GM12878 (cell line): ENCODE data around the gene CCNY. TPM values are rescaled to one million over a fixed set of nuclear protein-coding genes. Genes with fewer than 3 reads are reported as not detected.

Experiments used
- ATAC-seq: fragments of 200-7000 bp; cut with Tn5 transposase; 3 replicates; pipeline ENCODE4 v1.9.1; 2020; ENCODE audit warnings: mild to moderate bottlenecking, moderate library complexity
- BruUV-seq: library from RNA; stranded (reverse); fragments of 400-500 nt; replicated peaks from 2 replicates; lab custom pipeline; 2021; lab: Mats Ljungman, UMichigan
- CTCF ChIA-PET: fragments of 300-600 bp; sonication (Branson Sonifier 250); formaldehyde crosslinking; extraction: SDS; loops from one replicate; lab custom pipeline; 2021; ENCODE audit warnings: inconsistent platforms; lab: Yijun Ruan, JAX
- POLR2A ChIA-PET: fragments of 350-600 bp; formaldehyde crosslinking; extraction: SDS; loops from one replicate; lab custom pipeline; 2021; ENCODE audit warnings: inconsistent platforms; lab: Charles Lee
- RAD21 ChIA-PET: fragments of 300-600 bp; sonication (Branson Sonifier 250); formaldehyde crosslinking; loops from one replicate; lab custom pipeline; 2023; ENCODE audit warnings: antibody characterized with exemption; ENCODE audit not compliant: unreplicated experiment; lab: Charles Lee
- SMC1A ChIA-PET: fragments of 300-600 bp; sonication (Branson Sonifier 250); formaldehyde crosslinking; loops from one replicate; lab custom pipeline; 2023; ENCODE audit not compliant: unreplicated experiment, uncharacterized antibody; lab: Charles Lee
- DNase-seq: peaks from one replicate; pipeline ENCODE4 v3.0.0-alpha.2; 2011; ENCODE audit warnings: low read depth, low spot score
- FAIRE-seq: peaks from 3 replicates; lab custom pipeline; 2011; peaks lifted over from hg19 to GRCh38; lab: Jason Lieb, UNC
- H2AFZ ChIP-seq: 2 replicates; pipeline ENCODE4 v1.6.0; 2011; ENCODE audit warnings: low read depth, low read length, control low read depth; ENCODE audit not compliant: control insufficient read depth
- H3K27ac ChIP-seq: 2 replicates; pipeline ENCODE4 v1.5.1; 2011; ENCODE audit warnings: control low read depth; ENCODE audit not compliant: control insufficient read depth, insufficient read depth
- H3K27me3 ChIP-seq, 2 experiments: replicated peaks in 1 of 2; 2 replicates each; pipeline versions ENCODE4 v1.6.0 to v1.6.1; 2011; ENCODE audit warnings: low read length in 1 of 2; ENCODE audit not compliant: control insufficient read depth in 2 of 2, insufficient read depth in 2 of 2
- H3K36me3 ChIP-seq, 2 experiments: 2 replicates each; pipeline ENCODE4 v1.5.1; 2011; ENCODE audit warnings: low read length in 1 of 2; ENCODE audit not compliant: control insufficient read depth in 2 of 2, insufficient read depth in 2 of 2
- H3K4me1 ChIP-seq: 2 replicates; pipeline ENCODE4 v1.6.1; 2011; ENCODE audit warnings: mild to moderate bottlenecking, low read length, moderate library complexity, mixed read lengths; ENCODE audit not compliant: control insufficient read depth, insufficient read depth
- H3K4me2 ChIP-seq: 2 replicates; pipeline ENCODE4 v1.6.0; 2011; ENCODE audit warnings: control low read depth; ENCODE audit not compliant: control insufficient read depth, insufficient read depth
- H3K4me3 ChIP-seq: fragments of 200-600 bp; sonication (generic); 2 replicates; pipeline ENCODE4 v1.5.1; 2016
- H3K79me2 ChIP-seq: 2 replicates; pipeline ENCODE4 v1.6.0; 2011; ENCODE audit warnings: low read length; ENCODE audit not compliant: control insufficient read depth, insufficient read depth
- H3K9ac ChIP-seq: 2 replicates; pipeline ENCODE4 v1.8.0; 2011; ENCODE audit warnings: low read length, control low read depth, mixed read lengths; ENCODE audit not compliant: control insufficient read depth, insufficient read depth
- H3K9me3 ChIP-seq: replicated peaks from 3 replicates; pipeline ENCODE4 v1.5.1; 2011; ENCODE audit warnings: mild to moderate bottlenecking, low read length; ENCODE audit not compliant: control insufficient read depth, insufficient read depth
- H4K20me1 ChIP-seq: 2 replicates; pipeline ENCODE4 v1.6.0; 2011; ENCODE audit not compliant: control insufficient read depth, insufficient read depth
- BHLHE40 ChIP-seq, 2 experiments: fragments of 450-650 bp in 1 of 2; IDR thresholded peaks; 2 replicates each; pipeline ENCODE4 v1.6.1; 2011 to 2017; ENCODE audit warnings: low read depth in 2 of 2, borderline replicate concordance in 1 of 2, improper control_type of control experiment in 1 of 2, low read length in 1 of 2, mild to moderate bottlenecking in 1 of 2
- HDAC6 ChIP-seq: fragments of 200-600 bp; sonication (generic); IDR thresholded peaks from one replicate; pipeline ENCODE4 v1.8.0; 2017; ENCODE audit warnings: antibody characterized with exemption; ENCODE audit not compliant: unreplicated experiment
- HDGF ChIP-seq: fragments of 450-650 bp; IDR thresholded peaks from 2 replicates; pipeline ENCODE4 v1.6.1; 2016; ENCODE audit warnings: antibody characterized with exemption
- KLF5 ChIP-seq: fragments of 450-650 bp; IDR thresholded peaks from 2 replicates; pipeline ENCODE4 v1.6.1; 2014; ENCODE audit warnings: mild to moderate bottlenecking; ENCODE audit not compliant: partially characterized antibody
- MEF2A ChIP-seq: IDR thresholded peaks from 2 replicates; pipeline ENCODE4 v1.6.1; 2011; ENCODE audit warnings: low read depth, mild to moderate bottlenecking, low read length, moderate library complexity; ENCODE audit not compliant: insufficient read depth
- MXI1 ChIP-seq: fragments of 150-350 bp; IDR thresholded peaks from 2 replicates; pipeline ENCODE4 v1.6.1; 2011; ENCODE audit warnings: low read depth, mild to moderate bottlenecking, inconsistent platforms, low read length, improper control_type of control experiment
- MYB ChIP-seq: fragments of 150-350 bp; IDR thresholded peaks from 2 replicates; pipeline ENCODE4 v1.6.1; 2014; ENCODE audit warnings: mild to moderate bottlenecking, low read depth, low read length, borderline replicate concordance
- MYC ChIP-seq: IDR thresholded peaks from 2 replicates; pipeline ENCODE4 v1.6.1; 2011; ENCODE audit warnings: mild to moderate bottlenecking, low read length, moderate library complexity, inconsistent platforms; ENCODE audit not compliant: insufficient read depth, insufficient replicate concordance, insufficient read length, severe bottlenecking
- NR2C2 ChIP-seq: IDR thresholded peaks from 2 replicates; pipeline ENCODE4 v1.6.1; 2011; ENCODE audit warnings: borderline replicate concordance, low read depth; ENCODE audit not compliant: control insufficient read depth, insufficient read length
- SPI1 ChIP-seq: IDR thresholded peaks from 2 replicates; pipeline ENCODE4 v1.6.1; 2011; ENCODE audit warnings: low read depth, mild to moderate bottlenecking, low read length, moderate library complexity, borderline replicate concordance; ENCODE audit not compliant: insufficient read depth
- SREBF1 ChIP-seq: IDR thresholded peaks from 2 replicates; pipeline ENCODE4 v1.6.1; 2012; ENCODE audit warnings: mild to moderate bottlenecking, low read length
- SUPT20H ChIP-seq: IDR thresholded peaks from 2 replicates; pipeline ENCODE4 v1.6.1; 2011; ENCODE audit warnings: low read depth, mild to moderate bottlenecking, low read length, moderate library complexity, borderline replicate concordance; ENCODE audit not compliant: control insufficient read depth
- TARDBP ChIP-seq: IDR thresholded peaks from 2 replicates; pipeline ENCODE4 v1.6.1; 2016; ENCODE audit warnings: borderline replicate concordance
- WGBS: methylation state at CpG from one replicate; pipeline ENCODE4 v1.1.6; 2016; ENCODE audit warnings: low lambda C conversion rate; ENCODE audit not compliant: insufficient replicate concordance, insufficient coverage; ENCODE audit errors: missing lambda C conversion rate; 5-methylcytosine and 5-hydroxymethylcytosine counted together
- in situ Hi-C: fragments of 300-500 bp; cut with MboI; formaldehyde crosslinking; loops from 9 replicates; pipeline ENCODE4 v1.14.3; 2018; ENCODE audit warnings: mixed read lengths
- intact Hi-C: fragments of 100-400 bp; cut with micrococcal nuclease; formaldehyde crosslinking; loops from one replicate; pipeline ENCODE4 v1.14.2; 2022; ENCODE audit not compliant: unreplicated experiment
- polyA plus RNA-seq, 11 experiments: library from polyadenylated mRNA; depleted of rRNA in 4 of 11; unstranded in 6 of 11; stranded (reverse) in 5 of 11; fragments of >200 nt; fragmentation: Nextera tagmentation in 4 of 11; fragmentation: Illumina TruSeq in 1 of 11; extraction: Ambion mirVana in 4 of 11; extraction: Trizol in 1 of 11; gene quantifications; 1 replicate in 1 of 11; 2 replicates in 10 of 11; pipeline versions ENCODE4 v1.2.1 to v1.2.3, GENCODE V29; 2011 to 2016; ENCODE audit warnings: inconsistent platforms in 2 of 11, missing spikeins in 2 of 11, low read depth in 1 of 11
- total RNA-seq, 4 experiments: library from RNA; depleted of rRNA in 3 of 4; stranded (reverse); fragments of >200 nt in 3 of 4; fragmentation: Illumina TruSeq in 1 of 4; extraction: Trizol in 1 of 4; gene quantifications; 2 replicates each; pipeline versions ENCODE4 v1.2.1 to v1.2.3, GENCODE V29; 2013 to 2021
- TF ChIP-seq, protein P1 (sequence below): fragments of 150-350 bp; IDR thresholded peaks from 2 replicates; pipeline ENCODE4 v1.6.1; 2014; ENCODE audit warnings: mild to moderate bottlenecking, low read depth, low read length
- TF ChIP-seq, protein P2 (sequence below): IDR thresholded peaks from 2 replicates; pipeline ENCODE4 v1.6.1; 2011; ENCODE audit warnings: borderline replicate concordance, low read depth, mild to moderate bottlenecking, moderate library complexity, mixed read lengths, low read length; ENCODE audit not compliant: insufficient read depth; ENCODE audit errors: extremely low read length
- TF ChIP-seq, protein P3 (sequence below): fragments of 150-350 bp; IDR thresholded peaks from 2 replicates; pipeline ENCODE4 v1.6.1; 2016; ENCODE audit warnings: low read depth, low read length

Gene CCNY
- total and polyA plus RNA-seq, 10 of the 15 experiments (the other 5 are each of a cell fraction or from before 2014, with no cell fraction given) = 3.6 to 50.0 (median 26.1) TPM

DNA sequence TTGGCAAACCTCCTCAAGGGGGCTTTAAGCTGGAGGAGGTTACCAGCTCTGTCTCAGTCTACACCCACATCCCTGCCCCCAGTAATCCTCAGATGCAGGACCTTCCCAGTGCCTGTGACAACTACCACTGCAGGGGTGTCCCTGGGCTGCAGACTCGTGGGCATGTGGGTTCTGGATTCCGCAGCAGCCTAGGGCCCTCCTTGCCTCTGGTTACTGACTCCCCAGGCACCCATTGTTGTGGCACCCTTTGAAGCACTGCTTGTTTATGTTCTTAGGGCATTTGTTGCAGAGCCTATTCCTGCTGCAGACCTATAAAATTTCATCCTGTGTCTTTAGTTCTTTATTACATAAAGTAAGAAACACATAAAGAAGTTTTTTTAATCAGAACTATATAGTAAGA lies 217.7 kb downstream of the CCNY start:
- no peak for DNase-seq
- ChIA-PET CTCF (interaction anchor here (0.7 to 2.4 kb wide), 3 partner anchors 9 to 351 kb away, joined by 3 to 22 read pairs (median 3); no protein-coding TSS in a partner anchor), RAD21 (no interaction called here), SMC1A (interaction anchor here (0.6 to 0.7 kb wide), 2 partner anchors 9 to 30 kb away, joined by 3 to 5 read pairs; no protein-coding TSS in a partner anchor), POLR2A (no interaction called here)
- intact Hi-C loops (no loop called here), in situ Hi-C loops (no loop called here)
- no peak overlapping the region for H2AFZ ChIP-seq
- H3K36me3 ChIP-seq = peaks cover 0 to 8% of the 10 kb centered on the region in 2 experiments; a peak in 2 of 4 replicates
- H3K27me3 ChIP-seq = no peaks in the 10 kb centered on the region
- ATAC-seq = no peak
- no peak for FAIRE-seq
- no peak overlapping the region for H3K4me3 ChIP-seq
- no peak overlapping the region for H3K27ac ChIP-seq
- 66% methylated on average over 2 of the region's 2 CpGs for WGBS
- no peak overlapping the region for H3K9ac ChIP-seq
- H3K79me2 ChIP-seq = no peaks in the 10 kb centered on the region
- H3K9me3 ChIP-seq = no peaks in the 10 kb centered on the region
- BruUV-seq = no TSS peak
- H3K4me1 ChIP-seq = peaks cover 7% of the 10 kb centered on the region
- no peaks in the 10 kb centered on the region for H4K20me1 ChIP-seq
- no peak overlapping the region for H3K4me2 ChIP-seq
- TF ChIP-seq SUPT20H = no peak
- TF ChIP-seq HDGF = no peak
- no peak for TF ChIP-seq HDAC6
- no peak for TF ChIP-seq NR2C2
- TF ChIP-seq MXI1 = no peak
- TF ChIP-seq KLF5 = no peak
- TF ChIP-seq, protein P1, sequence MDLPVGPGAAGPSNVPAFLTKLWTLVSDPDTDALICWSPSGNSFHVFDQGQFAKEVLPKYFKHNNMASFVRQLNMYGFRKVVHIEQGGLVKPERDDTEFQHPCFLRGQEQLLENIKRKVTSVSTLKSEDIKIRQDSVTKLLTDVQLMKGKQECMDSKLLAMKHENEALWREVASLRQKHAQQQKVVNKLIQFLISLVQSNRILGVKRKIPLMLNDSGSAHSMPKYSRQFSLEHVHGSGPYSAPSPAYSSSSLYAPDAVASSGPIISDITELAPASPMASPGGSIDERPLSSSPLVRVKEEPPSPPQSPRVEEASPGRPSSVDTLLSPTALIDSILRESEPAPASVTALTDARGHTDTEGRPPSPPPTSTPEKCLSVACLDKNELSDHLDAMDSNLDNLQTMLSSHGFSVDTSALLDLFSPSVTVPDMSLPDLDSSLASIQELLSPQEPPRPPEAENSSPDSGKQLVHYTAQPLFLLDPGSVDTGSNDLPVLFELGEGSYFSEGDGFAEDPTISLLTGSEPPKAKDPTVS = no peak
- no peak for TF ChIP-seq MEF2A
- TF ChIP-seq, protein P2, sequence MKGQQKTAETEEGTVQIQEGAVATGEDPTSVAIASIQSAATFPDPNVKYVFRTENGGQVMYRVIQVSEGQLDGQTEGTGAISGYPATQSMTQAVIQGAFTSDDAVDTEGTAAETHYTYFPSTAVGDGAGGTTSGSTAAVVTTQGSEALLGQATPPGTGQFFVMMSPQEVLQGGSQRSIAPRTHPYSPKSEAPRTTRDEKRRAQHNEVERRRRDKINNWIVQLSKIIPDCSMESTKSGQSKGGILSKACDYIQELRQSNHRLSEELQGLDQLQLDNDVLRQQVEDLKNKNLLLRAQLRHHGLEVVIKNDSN = no peak
- TF ChIP-seq MYC = no peak
- no peak for TF ChIP-seq SPI1
- no peak for TF ChIP-seq SREBF1
- TF ChIP-seq, protein P3, sequence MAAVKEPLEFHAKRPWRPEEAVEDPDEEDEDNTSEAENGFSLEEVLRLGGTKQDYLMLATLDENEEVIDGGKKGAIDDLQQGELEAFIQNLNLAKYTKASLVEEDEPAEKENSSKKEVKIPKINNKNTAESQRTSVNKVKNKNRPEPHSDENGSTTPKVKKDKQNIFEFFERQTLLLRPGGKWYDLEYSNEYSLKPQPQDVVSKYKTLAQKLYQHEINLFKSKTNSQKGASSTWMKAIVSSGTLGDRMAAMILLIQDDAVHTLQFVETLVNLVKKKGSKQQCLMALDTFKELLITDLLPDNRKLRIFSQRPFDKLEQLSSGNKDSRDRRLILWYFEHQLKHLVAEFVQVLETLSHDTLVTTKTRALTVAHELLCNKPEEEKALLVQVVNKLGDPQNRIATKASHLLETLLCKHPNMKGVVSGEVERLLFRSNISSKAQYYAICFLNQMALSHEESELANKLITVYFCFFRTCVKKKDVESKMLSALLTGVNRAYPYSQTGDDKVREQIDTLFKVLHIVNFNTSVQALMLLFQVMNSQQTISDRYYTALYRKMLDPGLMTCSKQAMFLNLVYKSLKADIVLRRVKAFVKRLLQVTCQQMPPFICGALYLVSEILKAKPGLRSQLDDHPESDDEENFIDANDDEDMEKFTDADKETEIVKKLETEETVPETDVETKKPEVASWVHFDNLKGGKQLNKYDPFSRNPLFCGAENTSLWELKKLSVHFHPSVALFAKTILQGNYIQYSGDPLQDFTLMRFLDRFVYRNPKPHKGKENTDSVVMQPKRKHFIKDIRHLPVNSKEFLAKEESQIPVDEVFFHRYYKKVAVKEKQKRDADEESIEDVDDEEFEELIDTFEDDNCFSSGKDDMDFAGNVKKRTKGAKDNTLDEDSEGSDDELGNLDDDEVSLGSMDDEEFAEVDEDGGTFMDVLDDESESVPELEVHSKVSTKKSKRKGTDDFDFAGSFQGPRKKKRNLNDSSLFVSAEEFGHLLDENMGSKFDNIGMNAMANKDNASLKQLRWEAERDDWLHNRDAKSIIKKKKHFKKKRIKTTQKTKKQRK = no peak
- TF ChIP-seq BHLHE40 (IDR thresholded peaks at IDR 0.05; ENCODE audit: borderline replicate concordance in 1 of 2, low read depth in 2 of 2, low read length in 1 of 2) = no peak
- TF ChIP-seq TARDBP = no peak
- no peak for TF ChIP-seq MYB
